ENCODE results near the gene HDAC9. TPM values are rescaled to one million over a fixed set of nuclear protein-coding genes. Genes with fewer than 3 reads are reported as not detected.

The HDAC9 gene
- total and polyA plus RNA-seq, 2 of the 13 experiments (the other 11 are each of a cell fraction or from before 2014, with no cell fraction given): 0.05 to 0.07 TPM

DNA sequence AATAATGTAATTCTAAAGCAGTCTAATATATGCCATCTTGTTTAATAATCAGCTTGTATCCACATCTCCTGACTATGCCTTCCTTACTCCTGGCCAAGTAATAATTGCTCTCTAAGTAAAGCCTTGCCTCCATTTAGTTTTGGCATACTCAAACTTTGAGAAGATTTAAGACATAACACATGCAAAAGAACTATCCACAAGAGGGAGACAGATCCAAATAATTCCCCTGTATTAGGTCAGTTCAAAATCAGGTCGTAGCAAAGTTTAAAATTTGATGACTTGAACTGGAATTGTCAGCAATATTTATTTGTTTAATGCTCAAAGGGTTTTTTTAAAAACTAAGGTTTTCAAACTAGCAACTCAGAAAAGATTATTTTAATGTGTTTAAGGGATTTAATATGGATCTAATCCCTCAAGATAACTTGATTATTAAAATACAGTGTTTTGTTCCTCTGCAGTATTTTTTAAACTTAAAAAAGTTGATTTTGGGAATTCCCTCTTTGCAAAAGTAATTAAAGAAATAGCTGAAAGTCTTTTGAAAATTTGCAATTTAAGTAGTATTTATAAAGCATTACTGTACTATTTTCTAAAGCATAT is 95.3 kb downstream of the HDAC9 start:
- Histone ChIP-seq H3K4me1 (ENCODE audit: insufficient read depth, low read length) (no peaks in the 10 kb centered on the region), H3K79me2 (ENCODE audit: insufficient read depth, low read length) (no peaks in the 10 kb centered on the region), H3K9ac (ENCODE audit: insufficient read depth, low read depth, low read length) (no peak overlapping the region), H3K4me3 (replicated peaks in 1 of 3; ENCODE audit: insufficient read depth in 1 of 3, low read depth in 2 of 3, low read length in 3 of 3) (no peak overlapping the region), H3K27me3 (ENCODE audit: control insufficient read depth in 1 of 2, insufficient read depth in 2 of 2, low read length in 2 of 2) (no peaks in the 10 kb centered on the region), H4K20me1 (ENCODE audit: insufficient read depth, low read length) (no peaks in the 10 kb centered on the region), H3K4me2 (ENCODE audit: low read depth, low read length) (no peak overlapping the region), H3K27ac (ENCODE audit: extremely low read length, insufficient read depth, low read length) (no peak overlapping the region), H3K36me3 (replicated peaks in 1 of 2; ENCODE audit: control insufficient read depth in 1 of 2, insufficient read depth in 2 of 2, low read length in 2 of 2) (no peaks in the 10 kb centered on the region), H2AFZ (ENCODE audit: low read length) (no peak overlapping the region), H3K9me3 (ENCODE audit: low read length) (no peaks in the 10 kb centered on the region)
- intact Hi-C loops (cut with micrococcal nuclease; ENCODE audit: unreplicated experiment) (no loop called here), in situ Hi-C loops (cut with HindIII; ENCODE audit: extremely low pct_ligation_motif_present, low pct_unique_long_range_greater_than_20kb) (no loop called here)
- POLR2A ChIA-PET: no interaction called here
- WGBS (ENCODE audit: low lambda C conversion rate): 2% methylated on average over 1 of the region's 1 CpG
- DNase-seq (ENCODE audit: low spot score): peak; percentile 3
- CTCF ChIA-PET (ENCODE audit: low intra/inter-chr PET ratio, low total read pairs): interaction anchor here (1.5 kb wide), 1 partner anchor 1074 kb away, joined by 4 read pairs; no protein-coding TSS in a partner anchor
- TF ChIP-seq, protein P1, sequence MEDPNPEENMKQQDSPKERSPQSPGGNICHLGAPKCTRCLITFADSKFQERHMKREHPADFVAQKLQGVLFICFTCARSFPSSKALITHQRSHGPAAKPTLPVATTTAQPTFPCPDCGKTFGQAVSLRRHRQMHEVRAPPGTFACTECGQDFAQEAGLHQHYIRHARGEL (CRISPR knock-in tag; IDR thresholded peaks at IDR 0.05): peak; percentile 47; the same call in 1 of the 2 replicates
- TF ChIP-seq, protein P2, sequence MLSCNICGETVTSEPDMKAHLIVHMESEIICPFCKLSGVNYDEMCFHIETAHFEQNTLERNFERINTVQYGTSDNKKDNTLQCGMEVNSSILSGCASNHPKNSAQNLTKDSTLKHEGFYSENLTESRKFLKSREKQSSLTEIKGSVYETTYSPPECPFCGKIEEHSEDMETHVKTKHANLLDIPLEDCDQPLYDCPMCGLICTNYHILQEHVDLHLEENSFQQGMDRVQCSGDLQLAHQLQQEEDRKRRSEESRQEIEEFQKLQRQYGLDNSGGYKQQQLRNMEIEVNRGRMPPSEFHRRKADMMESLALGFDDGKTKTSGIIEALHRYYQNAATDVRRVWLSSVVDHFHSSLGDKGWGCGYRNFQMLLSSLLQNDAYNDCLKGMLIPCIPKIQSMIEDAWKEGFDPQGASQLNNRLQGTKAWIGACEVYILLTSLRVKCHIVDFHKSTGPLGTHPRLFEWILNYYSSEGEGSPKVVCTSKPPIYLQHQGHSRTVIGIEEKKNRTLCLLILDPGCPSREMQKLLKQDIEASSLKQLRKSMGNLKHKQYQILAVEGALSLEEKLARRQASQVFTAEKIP (CRISPR knock-in tag; IDR thresholded peaks at IDR 0.05; ENCODE audit: borderline replicate concordance): no peak
- TF ChIP-seq, protein P3, sequence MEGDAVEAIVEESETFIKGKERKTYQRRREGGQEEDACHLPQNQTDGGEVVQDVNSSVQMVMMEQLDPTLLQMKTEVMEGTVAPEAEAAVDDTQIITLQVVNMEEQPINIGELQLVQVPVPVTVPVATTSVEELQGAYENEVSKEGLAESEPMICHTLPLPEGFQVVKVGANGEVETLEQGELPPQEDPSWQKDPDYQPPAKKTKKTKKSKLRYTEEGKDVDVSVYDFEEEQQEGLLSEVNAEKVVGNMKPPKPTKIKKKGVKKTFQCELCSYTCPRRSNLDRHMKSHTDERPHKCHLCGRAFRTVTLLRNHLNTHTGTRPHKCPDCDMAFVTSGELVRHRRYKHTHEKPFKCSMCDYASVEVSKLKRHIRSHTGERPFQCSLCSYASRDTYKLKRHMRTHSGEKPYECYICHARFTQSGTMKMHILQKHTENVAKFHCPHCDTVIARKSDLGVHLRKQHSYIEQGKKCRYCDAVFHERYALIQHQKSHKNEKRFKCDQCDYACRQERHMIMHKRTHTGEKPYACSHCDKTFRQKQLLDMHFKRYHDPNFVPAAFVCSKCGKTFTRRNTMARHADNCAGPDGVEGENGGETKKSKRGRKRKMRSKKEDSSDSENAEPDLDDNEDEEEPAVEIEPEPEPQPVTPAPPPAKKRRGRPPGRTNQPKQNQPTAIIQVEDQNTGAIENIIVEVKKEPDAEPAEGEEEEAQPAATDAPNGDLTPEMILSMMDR (CRISPR knock-in tag; IDR thresholded peaks at IDR 0.05): peak; percentile 36
- peak; percentile 54 for TF ChIP-seq STAG1 (CRISPR knock-in tag; IDR thresholded peaks at IDR 0.05)
- ATAC-seq: peak; percentile 68
- no TSS peak for BruUV-seq (replicated peaks)
- FAIRE-seq: no peak
